ENCODE data around the gene PPP5C.
"Not testable (repeated sequence)": the region's sequence is repeated elsewhere in the genome, so short reads cannot be mapped to it uniquely, and the experiment has no call there.

PPP5C gene

GRCh38 chr19:46433470-46433869 is 86.6 kb downstream of the PPP5C start:
- not testable (repeated sequence) for DNase-seq (ENCODE audit: low read depth in 2 of 2)

DNA sequence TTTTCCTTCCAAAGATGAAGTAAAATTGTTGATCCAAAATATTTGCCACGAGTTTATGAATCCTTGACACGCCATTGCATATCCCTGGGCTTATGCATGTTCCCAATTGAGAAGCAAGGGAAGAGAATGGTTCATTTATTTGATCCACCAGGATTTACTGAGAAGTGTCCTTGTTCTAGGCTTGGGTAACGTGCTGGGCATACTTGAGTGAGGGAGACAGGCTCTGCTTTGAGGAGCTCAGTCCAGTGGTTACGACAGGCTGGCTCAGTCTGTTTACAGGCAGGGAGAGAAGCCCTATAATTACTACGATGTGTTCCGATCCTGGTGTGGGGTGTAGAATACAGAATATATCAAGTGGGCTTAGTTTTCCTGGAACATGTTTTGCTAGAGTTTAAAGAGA is 88.1 kb downstream of the PPP5C start:
- no peak for DNase-seq (ENCODE audit: low read depth in 2 of 2)

DNA sequence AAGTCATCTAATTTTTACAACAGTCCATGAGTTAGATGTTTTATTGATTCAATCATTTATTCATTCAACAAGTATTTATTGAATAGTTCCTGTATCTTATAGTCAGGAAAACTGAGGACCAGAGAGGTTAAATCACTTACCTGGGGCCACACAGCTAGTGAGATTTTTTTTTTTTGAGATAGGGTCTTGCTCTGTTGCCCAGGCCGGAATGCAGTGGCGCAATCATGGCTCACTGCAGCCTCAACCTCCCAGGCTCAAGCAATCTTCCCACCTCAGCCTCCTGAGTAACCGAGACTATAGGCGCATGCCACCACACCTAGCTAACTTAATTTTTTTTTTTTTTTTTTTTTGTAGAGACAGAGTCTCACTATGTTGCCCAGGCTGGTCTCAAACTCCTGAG is 88.8 kb downstream of the PPP5C start:
- not testable (repeated sequence) for DNase-seq (ENCODE audit: low read depth in 2 of 2)
